Tibial artery (tissue), 4 donors: ENCODE results near the gene RRP36.

Experiments
- DNase-seq, 2 donors: peaks; one replicate each; pipeline ENCODE4 v3.0.0-alpha.2; 2019
- H3K27ac ChIP-seq, 2 donors: fragments of 200-600 bp; sonication (generic) in 1 of 2; 1 replicate in 1 of 2; 2 replicates in 1 of 2; pipeline ENCODE4 v1.5.1; 2018 to 2019; ENCODE audit warnings: mild to moderate bottlenecking in 1 of 2
- H3K27me3 ChIP-seq, 2 donors: fragments of 200-600 bp; sonication (generic) in 1 of 2; one replicate each; pipeline versions ENCODE4 v1.5.1 to v1.6.0; 2016 to 2019
- H3K36me3 ChIP-seq, 3 donors: fragments of 200-600 bp; sonication (generic) in 2 of 3; one replicate each; pipeline ENCODE4 v1.5.1; 2016 to 2019; ENCODE audit warnings: mild to moderate bottlenecking in 2 of 3
- H3K4me1 ChIP-seq, 4 donors: fragments of 200-600 bp; sonication (generic) in 2 of 4; 1 replicate in 3 of 4; 2 replicates in 1 of 4; pipeline ENCODE4 v1.5.1; 2016 to 2019
- H3K4me3 ChIP-seq, 2 donors: fragments of 200-600 bp; sonication (generic) in 1 of 2; 1 replicate in 1 of 2; 2 replicates in 1 of 2; pipeline ENCODE4 v1.5.1; 2018 to 2019; ENCODE audit warnings: mild to moderate bottlenecking in 2 of 2
- H3K9me3 ChIP-seq, 3 donors: fragments of 200-600 bp; sonication (generic) in 1 of 3; one replicate each; pipeline ENCODE4 v1.5.1; 2016 to 2019
- intact Hi-C: fragments of 100-400 bp; cut with DNase I; formaldehyde crosslinking; loops from one replicate; pipeline ENCODE4 v1.15.0; 2023; ENCODE audit warnings: low total_unique reads
- TF ChIP-seq, protein P1 (sequence below), 2 experiments: fragments of 200-600 bp in 1 of 2; fragments of 450-650 bp in 1 of 2; IDR thresholded peaks; one replicate each; pipeline ENCODE4 v1.5.1; 2017 to 2019; ENCODE audit warnings: antibody characterized with exemption in 2 of 2, mild to moderate bottlenecking in 1 of 2, moderate library complexity in 1 of 2

RRP36 gene

DNA sequence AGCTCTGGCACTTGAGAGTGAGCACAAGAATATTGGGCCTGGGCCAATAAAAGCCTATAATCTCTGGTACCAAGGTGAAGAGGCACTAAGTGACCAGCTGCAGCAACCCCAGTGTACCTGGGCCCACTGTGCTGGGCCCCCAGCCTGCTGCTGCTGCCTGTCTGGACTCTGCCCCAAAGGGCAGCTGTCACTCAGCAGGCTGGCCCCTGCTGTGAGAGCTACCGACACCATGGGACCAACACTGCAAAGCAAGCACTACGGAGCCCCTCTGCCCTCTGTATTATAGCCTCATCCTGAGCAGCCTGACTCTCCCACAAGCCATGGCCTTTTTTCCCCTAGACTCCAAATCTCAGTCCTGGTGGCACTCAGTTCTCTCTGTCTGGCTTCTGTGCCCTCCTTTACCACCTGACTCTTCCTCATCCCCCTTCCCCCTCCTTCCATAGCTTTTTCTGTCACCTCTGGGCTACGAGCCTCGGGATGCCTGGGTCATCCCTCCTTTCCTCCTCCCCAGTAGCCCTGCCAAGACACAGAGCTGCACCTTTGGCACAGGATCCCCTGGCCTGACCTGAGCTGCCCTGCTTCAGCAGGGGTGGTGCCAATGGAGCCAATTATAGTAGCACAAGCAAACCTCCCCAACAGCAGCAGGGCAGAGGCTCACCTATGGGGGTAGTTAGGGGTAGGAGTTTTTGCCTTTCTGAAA lies 14.2 kb downstream of the RRP36 start:
- TF ChIP-seq, protein P1, sequence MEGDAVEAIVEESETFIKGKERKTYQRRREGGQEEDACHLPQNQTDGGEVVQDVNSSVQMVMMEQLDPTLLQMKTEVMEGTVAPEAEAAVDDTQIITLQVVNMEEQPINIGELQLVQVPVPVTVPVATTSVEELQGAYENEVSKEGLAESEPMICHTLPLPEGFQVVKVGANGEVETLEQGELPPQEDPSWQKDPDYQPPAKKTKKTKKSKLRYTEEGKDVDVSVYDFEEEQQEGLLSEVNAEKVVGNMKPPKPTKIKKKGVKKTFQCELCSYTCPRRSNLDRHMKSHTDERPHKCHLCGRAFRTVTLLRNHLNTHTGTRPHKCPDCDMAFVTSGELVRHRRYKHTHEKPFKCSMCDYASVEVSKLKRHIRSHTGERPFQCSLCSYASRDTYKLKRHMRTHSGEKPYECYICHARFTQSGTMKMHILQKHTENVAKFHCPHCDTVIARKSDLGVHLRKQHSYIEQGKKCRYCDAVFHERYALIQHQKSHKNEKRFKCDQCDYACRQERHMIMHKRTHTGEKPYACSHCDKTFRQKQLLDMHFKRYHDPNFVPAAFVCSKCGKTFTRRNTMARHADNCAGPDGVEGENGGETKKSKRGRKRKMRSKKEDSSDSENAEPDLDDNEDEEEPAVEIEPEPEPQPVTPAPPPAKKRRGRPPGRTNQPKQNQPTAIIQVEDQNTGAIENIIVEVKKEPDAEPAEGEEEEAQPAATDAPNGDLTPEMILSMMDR (IDR thresholded peaks at IDR 0.05) = no peak
- no peak overlapping the region for H3K27ac ChIP-seq
- H3K27me3 ChIP-seq = no peaks in the 10 kb centered on the region
- DNase-seq = no peak
- intact Hi-C loops = no loop called here
- no peak overlapping the region for H3K4me3 ChIP-seq
- H3K36me3 ChIP-seq = peaks cover 12 to 100% (median 43%) of the 10 kb centered on the region in 3 donors
- H3K4me1 ChIP-seq = peaks cover 0 to 5% (median 0%) of the 10 kb centered on the region in 4 donors
- H3K9me3 ChIP-seq = no peaks in the 10 kb centered on the region

DNA sequence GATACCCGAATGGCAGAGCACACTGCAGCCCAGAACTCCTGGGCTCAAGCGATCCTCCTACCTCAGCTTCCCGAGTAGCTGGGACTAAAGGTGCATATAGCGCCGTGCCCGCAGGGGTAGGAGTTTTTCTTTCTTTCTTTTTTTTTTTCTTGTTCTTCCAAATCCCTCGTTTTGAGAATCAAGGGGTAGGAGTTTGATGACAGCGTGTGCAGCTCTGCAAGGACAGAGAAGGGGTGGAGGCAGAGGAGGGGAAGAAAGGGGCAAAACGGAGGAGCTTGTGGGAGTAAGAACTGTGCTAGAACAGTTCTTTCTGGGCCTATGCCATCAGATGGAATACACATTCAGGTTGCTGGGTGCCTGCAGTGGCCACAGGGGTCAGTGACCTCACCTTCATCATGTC lies 15.3 kb downstream of the RRP36 start:
- Histone ChIP-seq H3K4me1 (peaks cover 0 to 5% (median 0%) of the 10 kb centered on the region in 4 donors), H3K4me3 (no peak overlapping the region), H3K36me3 (peaks cover 4 to 99% (median 38%) of the 10 kb centered on the region in 3 donors), H3K27me3 (no peaks in the 10 kb centered on the region), H3K27ac (no peak overlapping the region), H3K9me3 (no peaks in the 10 kb centered on the region)
- DNase-seq = no peak
- TF ChIP-seq, protein P1 (IDR thresholded peaks at IDR 0.05) = no peak
- intact Hi-C loops = no loop called here

DNA sequence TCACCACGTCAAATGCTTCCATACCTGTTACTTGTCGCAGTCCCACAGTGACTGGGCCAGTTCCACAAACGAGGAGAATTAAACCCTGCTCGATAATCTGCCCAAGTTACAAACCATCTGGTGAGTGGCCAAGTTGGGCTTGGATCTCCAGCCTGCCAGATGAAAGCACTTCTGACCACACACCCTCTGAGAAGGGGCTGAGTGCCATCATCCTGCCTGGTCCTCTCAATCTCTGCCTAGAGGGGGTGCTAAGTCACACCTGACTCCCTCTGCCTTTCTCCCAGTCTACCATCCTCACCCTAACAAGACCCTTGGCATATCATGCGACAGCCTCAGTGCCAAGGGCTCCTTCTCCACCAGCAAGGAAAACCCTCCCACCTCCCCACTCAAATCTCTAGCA lies 15.8 kb downstream of the RRP36 start:
- Histone ChIP-seq H3K4me1 (peaks cover 0 to 5% (median 0%) of the 10 kb centered on the region in 4 donors), H3K9me3 (no peaks in the 10 kb centered on the region), H3K36me3 (peaks cover 4 to 95% (median 37%) of the 10 kb centered on the region in 3 donors), H3K4me3 (no peak overlapping the region), H3K27me3 (no peaks in the 10 kb centered on the region), H3K27ac (no peak overlapping the region)
- TF ChIP-seq, protein P1 (IDR thresholded peaks at IDR 0.05) = no peak
- no peak for DNase-seq
- intact Hi-C loops = no loop called here

DNA sequence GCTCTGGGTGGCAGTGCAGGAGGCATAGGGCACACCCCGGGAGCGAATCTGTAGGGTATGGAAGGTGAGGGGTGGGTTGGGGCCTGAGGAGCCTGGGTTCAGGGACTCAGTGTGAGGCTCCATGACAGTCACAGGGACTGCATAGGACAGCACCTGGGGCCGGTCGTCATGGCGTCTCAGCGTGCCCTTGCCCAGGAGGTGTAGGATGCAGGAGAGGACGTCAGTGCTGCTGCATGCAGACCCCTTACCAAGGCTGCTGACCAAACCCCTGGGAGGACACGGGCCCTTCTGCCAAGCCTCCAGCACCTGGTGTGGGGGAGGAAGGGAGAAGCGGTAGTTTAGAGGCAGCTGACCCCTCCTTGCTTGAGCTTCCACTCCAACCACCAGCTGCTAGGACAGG lies 16.3 kb downstream of the RRP36 start:
- no peak for DNase-seq
- TF ChIP-seq, protein P1 (IDR thresholded peaks at IDR 0.05) = no peak
- intact Hi-C loops = no loop called here
- H3K4me3 ChIP-seq = no peak overlapping the region
- H3K4me1 ChIP-seq = peaks cover 0 to 5% (median 0%) of the 10 kb centered on the region in 4 donors
- no peak overlapping the region for H3K27ac ChIP-seq
- no peaks in the 10 kb centered on the region for H3K27me3 ChIP-seq
- H3K9me3 ChIP-seq = no peaks in the 10 kb centered on the region
- H3K36me3 ChIP-seq = peaks cover 4 to 95% (median 37%) of the 10 kb centered on the region in 3 donors

DNA sequence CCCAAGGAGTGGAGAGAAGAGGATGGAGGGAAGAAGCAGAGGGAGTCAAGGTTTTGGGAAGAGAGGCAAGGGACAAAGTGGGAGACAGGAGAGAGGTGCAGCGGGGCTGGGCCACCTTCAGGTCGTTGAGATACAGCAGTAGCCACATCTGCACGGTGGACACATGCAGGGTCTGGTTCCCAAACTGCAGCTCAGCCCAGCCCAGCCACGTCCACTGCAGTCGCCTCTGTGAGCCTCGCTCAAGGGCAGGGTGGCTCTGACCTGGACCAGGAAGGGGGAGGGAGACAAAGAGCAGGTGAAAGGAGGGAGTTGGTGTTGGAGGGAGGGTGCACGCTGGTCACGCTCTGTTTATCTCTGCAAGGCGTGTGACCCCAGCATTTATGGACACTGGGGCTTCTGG lies 17.3 kb downstream of the RRP36 start:
- Histone ChIP-seq H3K4me1 (peaks cover 0 to 5% (median 0%) of the 10 kb centered on the region in 4 donors), H3K36me3 (peaks cover 8 to 95% (median 44%) of the 10 kb centered on the region in 3 donors), H3K9me3 (no peaks in the 10 kb centered on the region), H3K27ac (no peak overlapping the region), H3K4me3 (no peak overlapping the region), H3K27me3 (no peaks in the 10 kb centered on the region)
- intact Hi-C loops = no loop called here
- DNase-seq = no peak
- TF ChIP-seq, protein P1 (IDR thresholded peaks at IDR 0.05) = no peak
